IMR-90 (cell line): ENCODE results near the gene TGM6. TPM values are rescaled to one million over a fixed set of nuclear protein-coding genes. Genes with fewer than 3 reads are reported as not detected.
A peak's percentile ranks its signal among the peaks of the same experiment; 100 is the strongest.

Experiments
- ATAC-seq: fragments of 200-7000 bp; cut with Tn5 transposase; 2 replicates; pipeline ENCODE4 v1.9.1; 2020; ENCODE audit warnings: low read depth, mild to moderate bottlenecking, moderate library complexity
- BruUV-seq: library from RNA; stranded (reverse); fragments of 400-500 nt; replicated peaks from 2 replicates; lab custom pipeline; 2021; lab: Mats Ljungman, UMichigan
- CTCF ChIA-PET: fragments of 300-600 bp; formaldehyde crosslinking; extraction: SDS; loops from one replicate; lab custom pipeline; 2021; ENCODE audit warnings: antibody characterized with exemption; lab: Yijun Ruan, JAX
- POLR2A ChIA-PET: fragments of 300-600 bp; sonication (Branson Sonifier 250); formaldehyde crosslinking; loops from one replicate; lab custom pipeline; 2022; ENCODE audit warnings: antibody characterized with exemption; ENCODE audit not compliant: unreplicated experiment; lab: Charles Lee
- DNase-seq: peaks from one replicate; pipeline ENCODE4 v3.0.0; 2013
- H2AFZ ChIP-seq: replicated peaks from 2 replicates; pipeline ENCODE3; 2013; ENCODE audit warnings: low read length, mild to moderate bottlenecking; ENCODE audit not compliant: poor library complexity
- H2AK5ac ChIP-seq: 2 replicates; pipeline ENCODE4 v1.6.1; 2013; ENCODE audit warnings: low read depth, low read length, inconsistent platforms
- H2AK9ac ChIP-seq: replicated peaks from 2 replicates; pipeline ENCODE3; 2013; ENCODE audit warnings: mild to moderate bottlenecking, low read depth, low read length, moderate library complexity; ENCODE audit not compliant: poor library complexity
- H2BK120ac ChIP-seq: 2 replicates; pipeline ENCODE4 v1.6.1; 2013; ENCODE audit warnings: low read depth, low read length, inconsistent platforms
- H2BK15ac ChIP-seq: 3 replicates; pipeline ENCODE4 v1.6.1; 2013; ENCODE audit warnings: low read depth, low read length, inconsistent platforms
- H2BK20ac ChIP-seq: 2 replicates; pipeline ENCODE4 v1.6.1; 2013; ENCODE audit warnings: low read depth, mild to moderate bottlenecking, inconsistent platforms, low read length, moderate library complexity
- H2BK5ac ChIP-seq: 2 replicates; pipeline ENCODE4 v1.6.1; 2013; ENCODE audit warnings: mild to moderate bottlenecking, low read depth, low read length, inconsistent platforms; ENCODE audit not compliant: poor library complexity, severe bottlenecking
- H3K14ac ChIP-seq: replicated peaks from 2 replicates; pipeline ENCODE4 v1.6.1; 2013; ENCODE audit warnings: low read depth, low read length, inconsistent platforms
- H3K18ac ChIP-seq: 2 replicates; pipeline ENCODE4 v1.6.1; 2013; ENCODE audit warnings: low read depth, low read length, control low read depth
- H3K23ac ChIP-seq: 2 replicates; pipeline ENCODE4 v1.6.1; 2013; ENCODE audit warnings: low read depth, low read length, inconsistent platforms
- H3K27ac ChIP-seq: 2 replicates; pipeline ENCODE4 v1.5.1; 2013; ENCODE audit warnings: mild to moderate bottlenecking, control low read depth, low read length; ENCODE audit not compliant: insufficient read depth
- H3K27me3 ChIP-seq: 2 replicates; pipeline ENCODE4 v1.6.1; 2013; ENCODE audit warnings: low read length; ENCODE audit not compliant: control insufficient read depth, insufficient read depth
- H3K36me3 ChIP-seq: 2 replicates; pipeline ENCODE4 v1.6.1; 2013; ENCODE audit warnings: low read length, mixed read lengths; ENCODE audit not compliant: control insufficient read depth, insufficient read depth
- H3K4ac ChIP-seq: 2 replicates; pipeline ENCODE4 v1.6.1; 2013; ENCODE audit warnings: low read depth, low read length, inconsistent platforms
- H3K4me1 ChIP-seq: 2 replicates; pipeline ENCODE4 v1.6.1; 2013; ENCODE audit warnings: low read length, mixed read lengths; ENCODE audit not compliant: control insufficient read depth, insufficient read depth
- H3K4me2 ChIP-seq: 2 replicates; pipeline ENCODE4 v1.6.1; 2013; ENCODE audit warnings: low read depth, mild to moderate bottlenecking, control low read depth, low read length, moderate library complexity
- H3K4me3 ChIP-seq: 2 replicates; pipeline ENCODE4 v1.5.1; 2013; ENCODE audit warnings: low read depth, mild to moderate bottlenecking, control low read depth, low read length, moderate library complexity; ENCODE audit not compliant: insufficient read depth
- H3K56ac ChIP-seq: 2 replicates; pipeline ENCODE4 v1.6.1; 2013; ENCODE audit warnings: low read length, inconsistent platforms; ENCODE audit not compliant: insufficient read depth; ENCODE audit errors: extremely low read depth
- H3K79me1 ChIP-seq, 2 experiments: 2 replicates each; pipeline ENCODE4 v1.6.1; 2013; ENCODE audit warnings: low read length in 2 of 2, inconsistent platforms in 1 of 2, low read depth in 1 of 2
- H3K9ac ChIP-seq: 2 replicates; pipeline ENCODE4 v1.6.1; 2013; ENCODE audit warnings: low read depth, low read length, control low read depth
- H3K9me1 ChIP-seq: 2 replicates; pipeline ENCODE4 v1.6.1; 2013; ENCODE audit warnings: low read length, inconsistent platforms; ENCODE audit not compliant: insufficient read depth
- H3K9me3 ChIP-seq: 2 replicates; pipeline ENCODE4 v1.6.1; 2013; ENCODE audit warnings: low read length; ENCODE audit not compliant: control insufficient read depth, insufficient read depth
- H4K20me1 ChIP-seq: 2 replicates; pipeline ENCODE4 v1.6.1; 2013; ENCODE audit warnings: low read length, inconsistent platforms; ENCODE audit not compliant: insufficient read depth
- H4K5ac ChIP-seq: 2 replicates; pipeline ENCODE4 v1.6.1; 2013; ENCODE audit warnings: mild to moderate bottlenecking, low read depth, low read length, control low read depth
- H4K8ac ChIP-seq, 2 experiments: 2 replicates each; pipeline ENCODE4 v1.6.1; 2013; ENCODE audit warnings: low read depth in 2 of 2, low read length in 2 of 2, control low read depth in 1 of 2, inconsistent platforms in 1 of 2
- H4K91ac ChIP-seq: 2 replicates; pipeline ENCODE4 v1.6.1; 2013; ENCODE audit warnings: low read depth, low read length, inconsistent platforms; ENCODE audit not compliant: insufficient read depth
- BHLHE40 ChIP-seq: fragments of 150-350 bp; IDR thresholded peaks from 2 replicates; pipeline ENCODE4 v1.6.1; 2016; ENCODE audit warnings: mild to moderate bottlenecking, low read depth, low read length
- CEBPB ChIP-seq: IDR thresholded peaks from 2 replicates; pipeline ENCODE4 v1.6.1; 2012; ENCODE audit warnings: low read depth, low read length, improper control_type of control experiment
- CHD1 ChIP-seq: IDR thresholded peaks from 2 replicates; pipeline ENCODE4 v1.6.1; 2012; ENCODE audit warnings: low read depth, low read length, improper control_type of control experiment
- CTCF ChIP-seq: conservative IDR thresholded peaks from 2 replicates; pipeline ENCODE4 v1.5.1; 2012; ENCODE audit warnings: mild to moderate bottlenecking, low read depth, low read length, improper control_type of control experiment
- FOS ChIP-seq: fragments of 150-350 bp; IDR thresholded peaks from 2 replicates; pipeline ENCODE4 v1.6.1; 2016; ENCODE audit warnings: low read depth, low read length
- MAFK ChIP-seq: IDR thresholded peaks from 2 replicates; pipeline ENCODE4 v1.6.1; 2012; ENCODE audit warnings: low read depth, low read length, improper control_type of control experiment
- MAZ ChIP-seq: IDR thresholded peaks from 2 replicates; pipeline ENCODE4 v1.6.1; 2012; ENCODE audit warnings: low read depth, mild to moderate bottlenecking, low read length, improper control_type of control experiment, moderate library complexity, borderline replicate concordance
- MXI1 ChIP-seq: IDR thresholded peaks from 2 replicates; pipeline ENCODE4 v1.6.1; 2012; ENCODE audit warnings: low read depth, mild to moderate bottlenecking, low read length, moderate library complexity, borderline replicate concordance
- NFE2L2 ChIP-seq: fragments of 150-350 bp; IDR thresholded peaks from 2 replicates; pipeline ENCODE4 v1.6.1; 2016; ENCODE audit warnings: low read depth, mild to moderate bottlenecking, low read length
- RAD21 ChIP-seq: IDR thresholded peaks from 2 replicates; pipeline ENCODE4 v1.6.1; 2012; ENCODE audit warnings: low read length, improper control_type of control experiment
- RCOR1 ChIP-seq: IDR thresholded peaks from 2 replicates; pipeline ENCODE4 v1.6.1; 2012; ENCODE audit warnings: mild to moderate bottlenecking, low read length, improper control_type of control experiment; ENCODE audit not compliant: insufficient replicate concordance
- RFX5 ChIP-seq: IDR thresholded peaks from 2 replicates; pipeline ENCODE4 v1.8.0; 2012; ENCODE audit warnings: low read depth, mild to moderate bottlenecking, low read length, moderate library complexity
- SMC3 ChIP-seq: fragments of 150-350 bp; IDR thresholded peaks from 2 replicates; pipeline ENCODE4 v1.6.1; 2016; ENCODE audit warnings: low read depth, mild to moderate bottlenecking, antibody characterized with exemption, low read length, moderate library complexity
- USF2 ChIP-seq: fragments of 150-350 bp; IDR thresholded peaks from 2 replicates; pipeline ENCODE4 v1.6.1; 2017; ENCODE audit warnings: mild to moderate bottlenecking, antibody characterized with exemption, low read length, low read depth
- WGBS, 2 experiments: methylation state at CpG; one replicate each; pipeline versions ENCODE4 v1.1.5 to v1.1.7; 2013; ENCODE audit warnings: missing lambda C conversion rate in 2 of 2; ENCODE audit not compliant: insufficient read length in 1 of 2; ENCODE audit errors: extremely low coverage in 2 of 2; 5-methylcytosine and 5-hydroxymethylcytosine counted together
- dilution Hi-C: fragments of 300-500 bp; cut with HindIII; formaldehyde crosslinking; loops from one replicate; pipeline ENCODE4 v1.14.3; 2018; ENCODE audit warnings: low sequenced_read_pairs; ENCODE audit not compliant: unreplicated experiment
- in situ Hi-C: fragments of 300-500 bp; cut with MboI; formaldehyde crosslinking; loops from 3 replicates; pipeline ENCODE4 v1.14.3; 2019; ENCODE audit warnings: low sequenced_read_pairs, inconsistent platforms, mixed read lengths
- intact Hi-C: fragments of 100-400 bp; cut with micrococcal nuclease; formaldehyde crosslinking; loops from 2 replicates; pipeline ENCODE4 v1.10.0; 2022
- polyA plus RNA-seq, 3 experiments: library from polyadenylated mRNA; depleted of rRNA; stranded (reverse); fragments of >200 nt; gene quantifications; 2 replicates each; pipeline ENCODE4 v1.2.3, GENCODE V29; 2012; ENCODE audit warnings: low replicate concordance in 1 of 3
- total RNA-seq: library from RNA; depleted of rRNA; stranded (reverse); fragments of >200 nt; gene quantifications from 2 replicates; pipeline ENCODE4 v1.2.3, GENCODE V29; 2012
- TF ChIP-seq, protein P1 (sequence below): fragments of 150-350 bp; IDR thresholded peaks from 2 replicates; pipeline ENCODE4 v1.6.1; 2016; ENCODE audit warnings: low read depth, mild to moderate bottlenecking, low read length, moderate library complexity, borderline replicate concordance

TGM6 gene
- total and polyA plus RNA-seq, 2 of the 4 experiments (the other 2 are of a cell fraction): not detected

- no peak overlapping the region for H2AK9ac ChIP-seq
- no CpG with 5 or more reads among the region's 4 CpGs for WGBS, 2 experiments
- H3K9me3 ChIP-seq: no peaks in the 10 kb centered on the region
- H3K4me3 ChIP-seq: no peak overlapping the region
- no peaks in the 10 kb centered on the region for H3K27me3 ChIP-seq
- dilution Hi-C loops (no loop called here), in situ Hi-C loops (loop anchor here (25.0 kb wide), 1 partner anchor 711 kb away; no protein-coding TSS in a partner anchor), intact Hi-C loops (no loop called here)
- ATAC-seq (0 out of 2 replicates have a peak, but pooled peaks have one; percentile 1), DNase-seq (peak; percentile 95)
- H2BK20ac ChIP-seq: no peak overlapping the region
- H3K4me1 ChIP-seq: peaks cover 5% of the 10 kb centered on the region
- H4K20me1 ChIP-seq: peaks cover 17% of the 10 kb centered on the region
- no peak overlapping the region for H2AK5ac ChIP-seq
- ChIA-PET CTCF (no interaction called here), POLR2A (no interaction called here)
- no peak overlapping the region for H3K9ac ChIP-seq
- no peak overlapping the region for H2BK120ac ChIP-seq
- H3K4me2 ChIP-seq: peak overlapping the region; percentile 53; the same call in 1 of the 2 replicates
- H3K27ac ChIP-seq: peak overlapping the region; percentile 40; the same call in 1 of the 2 replicates
- no peak overlapping the region for H3K14ac ChIP-seq
- H2BK15ac ChIP-seq: no peak overlapping the region
- H3K9me1 ChIP-seq: peaks cover 9% of the 10 kb centered on the region
- TF ChIP-seq RAD21: no peak
- no peak for TF ChIP-seq MAFK
- peak; percentile 42; the same call in 1 of the 2 replicates for TF ChIP-seq CEBPB
- TF ChIP-seq SMC3: no peak
- no peak for TF ChIP-seq NFE2L2
- peak; percentile 13 for TF ChIP-seq RCOR1
- peak; percentile 80 for TF ChIP-seq MXI1
- TF ChIP-seq CTCF: no peak
- TF ChIP-seq FOS: peak; percentile 61; the same call in 1 of the 2 replicates
- TF ChIP-seq CHD1: no peak
- no peak for TF ChIP-seq RFX5
- TF ChIP-seq, protein P1, sequence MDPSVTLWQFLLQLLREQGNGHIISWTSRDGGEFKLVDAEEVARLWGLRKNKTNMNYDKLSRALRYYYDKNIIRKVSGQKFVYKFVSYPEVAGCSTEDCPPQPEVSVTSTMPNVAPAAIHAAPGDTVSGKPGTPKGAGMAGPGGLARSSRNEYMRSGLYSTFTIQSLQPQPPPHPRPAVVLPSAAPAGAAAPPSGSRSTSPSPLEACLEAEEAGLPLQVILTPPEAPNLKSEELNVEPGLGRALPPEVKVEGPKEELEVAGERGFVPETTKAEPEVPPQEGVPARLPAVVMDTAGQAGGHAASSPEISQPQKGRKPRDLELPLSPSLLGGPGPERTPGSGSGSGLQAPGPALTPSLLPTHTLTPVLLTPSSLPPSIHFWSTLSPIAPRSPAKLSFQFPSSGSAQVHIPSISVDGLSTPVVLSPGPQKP: no peak
- TF ChIP-seq MAZ: no peak
- peak; percentile 83 for TF ChIP-seq USF2
- peak; percentile 97 for TF ChIP-seq BHLHE40
- no TSS peak for BruUV-seq
- peak overlapping the region; percentile 76 for H2BK5ac ChIP-seq
- peak overlapping the region in 1 of 2 experiments; percentile 20; a peak in 1 of 4 replicates for H4K8ac ChIP-seq
- peaks cover 8 to 12% of the 10 kb centered on the region in 2 experiments; a peak in 3 of 4 replicates for H3K79me1 ChIP-seq
- no peak overlapping the region for H4K5ac ChIP-seq
- H2AFZ ChIP-seq: no peak overlapping the region
- H3K4ac ChIP-seq: no peak overlapping the region
- H3K56ac ChIP-seq: no peak overlapping the region
- peaks cover 3% of the 10 kb centered on the region; the same call in 1 of the 2 replicates for H3K36me3 ChIP-seq
- no peak overlapping the region for H3K18ac ChIP-seq
- no peak overlapping the region for H3K23ac ChIP-seq
- H4K91ac ChIP-seq: no peak overlapping the region
Measured at GRCh38 chr20:2473516-2473915, 92.8 kb downstream of the TGM6 start.
